ENCODE results near the gene BCL2L2.

- TF ChIP-seq POLR2AphosphoS5 (IDR thresholded peaks at IDR 0.05; ENCODE audit: low read depth, low read length) (no peak), SIN3A (IDR thresholded peaks at IDR 0.05; ENCODE audit: borderline replicate concordance, insufficient read depth, low read length) (no peak)
Measured at GRCh38 chr14:23299211-23299957, 7.2 kb upstream of the BCL2L2 start.

Data from PFSK-1 (cell line).